PC-3 (cell line): ENCODE data around the gene PKNOX2.

Source experiments
- EZH2 ChIP-seq: fragments of 300-600 bp; sonication (generic); IDR thresholded peaks from one replicate; pipeline ENCODE4 v1.6.1; 2017; ENCODE audit warnings: antibody characterized with exemption, mild to moderate bottlenecking, low read length; ENCODE audit not compliant: unreplicated experiment
- EZH2phosphoT487 ChIP-seq: fragments of 300-600 bp; sonication (generic); IDR thresholded peaks from 2 replicates; pipeline ENCODE4 v1.6.1; 2018; ENCODE audit warnings: mild to moderate bottlenecking, antibody characterized with exemption, low read length, borderline replicate concordance
- TF ChIP-seq, protein P1 (sequence below): fragments of 300-600 bp; sonication (generic); conservative IDR thresholded peaks from 2 replicates; pipeline ENCODE4 v1.5.1; 2017; ENCODE audit warnings: antibody characterized with exemption, low read depth, mild to moderate bottlenecking, low read length

DNA sequence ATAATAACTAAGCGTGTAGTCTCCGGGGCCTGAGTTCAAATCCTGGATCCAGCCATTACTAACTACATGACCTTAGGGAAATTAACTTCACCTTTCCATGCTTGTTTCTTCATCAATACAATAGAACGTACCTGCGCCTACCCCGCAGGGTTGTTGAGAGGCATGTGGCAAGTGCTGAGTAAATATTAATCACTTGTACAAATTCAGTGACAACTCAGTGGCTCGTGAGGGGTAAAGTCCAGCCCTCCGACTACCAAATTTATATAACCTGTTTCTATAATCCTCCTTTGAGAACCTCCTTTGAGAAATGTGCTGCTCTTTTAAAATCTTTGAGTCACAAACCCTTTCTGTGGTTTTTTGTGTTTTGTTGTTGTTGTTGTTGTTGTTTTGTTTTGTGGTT is 281.7 kb downstream of the PKNOX2 start:
- TF ChIP-seq EZH2, result no peak
- TF ChIP-seq, protein P1, sequence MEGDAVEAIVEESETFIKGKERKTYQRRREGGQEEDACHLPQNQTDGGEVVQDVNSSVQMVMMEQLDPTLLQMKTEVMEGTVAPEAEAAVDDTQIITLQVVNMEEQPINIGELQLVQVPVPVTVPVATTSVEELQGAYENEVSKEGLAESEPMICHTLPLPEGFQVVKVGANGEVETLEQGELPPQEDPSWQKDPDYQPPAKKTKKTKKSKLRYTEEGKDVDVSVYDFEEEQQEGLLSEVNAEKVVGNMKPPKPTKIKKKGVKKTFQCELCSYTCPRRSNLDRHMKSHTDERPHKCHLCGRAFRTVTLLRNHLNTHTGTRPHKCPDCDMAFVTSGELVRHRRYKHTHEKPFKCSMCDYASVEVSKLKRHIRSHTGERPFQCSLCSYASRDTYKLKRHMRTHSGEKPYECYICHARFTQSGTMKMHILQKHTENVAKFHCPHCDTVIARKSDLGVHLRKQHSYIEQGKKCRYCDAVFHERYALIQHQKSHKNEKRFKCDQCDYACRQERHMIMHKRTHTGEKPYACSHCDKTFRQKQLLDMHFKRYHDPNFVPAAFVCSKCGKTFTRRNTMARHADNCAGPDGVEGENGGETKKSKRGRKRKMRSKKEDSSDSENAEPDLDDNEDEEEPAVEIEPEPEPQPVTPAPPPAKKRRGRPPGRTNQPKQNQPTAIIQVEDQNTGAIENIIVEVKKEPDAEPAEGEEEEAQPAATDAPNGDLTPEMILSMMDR, result no peak
- no peak for TF ChIP-seq EZH2phosphoT487
